Right cardiac atrium (tissue), 5 donors: Measurements from ENCODE around the gene INTS2. TPM values are rescaled to one million over a fixed set of nuclear protein-coding genes. Genes with fewer than 3 reads are reported as not detected.
A peak's percentile ranks its signal among the peaks of the same experiment; 100 is the strongest.

Source experiments
- ATAC-seq, 2 donors: fragments of 200-7000 bp; cut with Tn5 transposase; one replicate each; pipeline versions ENCODE4 v1.8.0 to v1.9.1; 2020; ENCODE audit warnings: moderate library complexity in 2 of 2, mild to moderate bottlenecking in 1 of 2
- DNase-seq, 3 donors: peaks; one replicate each; pipeline ENCODE4 v3.0.0-alpha.2; 2020
- H3K27ac ChIP-seq: one replicate; pipeline ENCODE4 v1.5.1; 2013; ENCODE audit warnings: mild to moderate bottlenecking, low read length, control low read depth, moderate library complexity
- H3K27me3 ChIP-seq: one replicate; pipeline ENCODE4 v1.6.1; 2013; ENCODE audit not compliant: control insufficient read depth, insufficient read depth
- H3K4me1 ChIP-seq: one replicate; pipeline ENCODE4 v1.6.1; 2013; ENCODE audit warnings: low read length; ENCODE audit not compliant: control insufficient read depth, insufficient read depth
- H3K4me3 ChIP-seq: one replicate; pipeline ENCODE4 v1.5.1; 2013; ENCODE audit warnings: low read length, control low read depth
- H3K9me3 ChIP-seq: one replicate; pipeline ENCODE4 v1.6.1; 2013; ENCODE audit warnings: low read length; ENCODE audit not compliant: control insufficient read depth
- WGBS: extraction: QIAGEN DNeasy Blood & Tissue Kit; methylation state at CpG from one replicate; pipeline ENCODE4 v1.1.7; 2013; 5-methylcytosine and 5-hydroxymethylcytosine counted together
- intact Hi-C, 4 donors: fragments of 100-400 bp; cut with DNase I; formaldehyde crosslinking; loops; one replicate each; pipeline versions ENCODE4 v1.11.0 to v1.14.0; 2022 to 2023
- long read RNA-seq, 4 donors: library from polyadenylated mRNA; unstranded; transcript quantifications; one replicate each; pipeline ENCODE4 v2.0.0, GENCODE V29; 2020 to 2021
- polyA plus RNA-seq: library from polyadenylated mRNA; stranded (reverse); fragments of 200-250 nt; gene quantifications from one replicate; pipeline ENCODE4 v1.2.3, GENCODE V29; 2013
- total RNA-seq, 4 donors: library from RNA; stranded (reverse); fragmentation: NEBNext Ultra II Directional; extraction: Animal tissue kit (Norgen Biotek cat#: 25700); gene quantifications; one replicate each; pipeline ENCODE4 v1.2.1, GENCODE V29; 2021
- donor health status: healthy with polysubstance abuse.
- donor health status: DM: no; HTN: yes; CAD: no.
- donor health status: DM: no; HTN: no; CAD: no.
- donor health status: DM: no; HTN: yes; CAD: no; lungs with severe emphysema.
- donor health status: DM: yes; HTN: yes; CAD: no.

The INTS2 gene, protein sequence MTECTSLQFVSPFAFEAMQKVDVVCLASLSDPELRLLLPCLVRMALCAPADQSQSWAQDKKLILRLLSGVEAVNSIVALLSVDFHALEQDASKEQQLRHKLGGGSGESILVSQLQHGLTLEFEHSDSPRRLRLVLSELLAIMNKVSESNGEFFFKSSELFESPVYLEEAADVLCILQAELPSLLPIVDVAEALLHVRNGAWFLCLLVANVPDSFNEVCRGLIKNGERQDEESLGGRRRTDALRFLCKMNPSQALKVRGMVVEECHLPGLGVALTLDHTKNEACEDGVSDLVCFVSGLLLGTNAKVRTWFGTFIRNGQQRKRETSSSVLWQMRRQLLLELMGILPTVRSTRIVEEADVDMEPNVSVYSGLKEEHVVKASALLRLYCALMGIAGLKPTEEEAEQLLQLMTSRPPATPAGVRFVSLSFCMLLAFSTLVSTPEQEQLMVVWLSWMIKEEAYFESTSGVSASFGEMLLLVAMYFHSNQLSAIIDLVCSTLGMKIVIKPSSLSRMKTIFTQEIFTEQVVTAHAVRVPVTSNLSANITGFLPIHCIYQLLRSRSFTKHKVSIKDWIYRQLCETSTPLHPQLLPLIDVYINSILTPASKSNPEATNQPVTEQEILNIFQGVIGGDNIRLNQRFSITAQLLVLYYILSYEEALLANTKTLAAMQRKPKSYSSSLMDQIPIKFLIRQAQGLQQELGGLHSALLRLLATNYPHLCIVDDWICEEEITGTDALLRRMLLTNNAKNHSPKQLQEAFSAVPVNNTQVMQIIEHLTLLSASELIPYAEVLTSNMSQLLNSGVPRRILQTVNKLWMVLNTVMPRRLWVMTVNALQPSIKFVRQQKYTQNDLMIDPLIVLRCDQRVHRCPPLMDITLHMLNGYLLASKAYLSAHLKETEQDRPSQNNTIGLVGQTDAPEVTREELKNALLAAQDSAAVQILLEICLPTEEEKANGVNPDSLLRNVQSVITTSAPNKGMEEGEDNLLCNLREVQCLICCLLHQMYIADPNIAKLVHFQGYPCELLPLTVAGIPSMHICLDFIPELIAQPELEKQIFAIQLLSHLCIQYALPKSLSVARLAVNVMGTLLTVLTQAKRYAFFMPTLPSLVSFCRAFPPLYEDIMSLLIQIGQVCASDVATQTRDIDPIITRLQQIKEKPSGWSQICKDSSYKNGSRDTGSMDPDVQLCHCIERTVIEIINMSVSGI
- total RNA-seq = 10 to 100 TPM in 3 of 4 donors, 1 to 10 TPM in 1; 9.2 to 11.6 (median 10.6) TPM
- polyA plus RNA-seq = 2.8 TPM
- long read RNA-seq, donor 1, full-length matches to known transcripts = 3 of 5 reads
- long read RNA-seq, donor 1, partial matches to known transcripts = 2 of 5 reads
- long read RNA-seq, donor 1, other reads (novel, unspliced or antisense) = 0 of 5 reads
- long read RNA-seq, donor 2 = 0 reads
- long read RNA-seq, donor 3, full-length matches to known transcripts = 7 of 16 reads
- long read RNA-seq, donor 3, partial matches to known transcripts = 4 of 16 reads
- long read RNA-seq, donor 3, other reads (novel, unspliced or antisense) = 5 of 16 reads
- long read RNA-seq, donor 4, full-length matches to known transcripts = 2 of 3 reads
- long read RNA-seq, donor 4, partial matches to known transcripts = 0 of 3 reads
- long read RNA-seq, donor 4, other reads (novel, unspliced or antisense) = 1 of 3 reads

DNA sequence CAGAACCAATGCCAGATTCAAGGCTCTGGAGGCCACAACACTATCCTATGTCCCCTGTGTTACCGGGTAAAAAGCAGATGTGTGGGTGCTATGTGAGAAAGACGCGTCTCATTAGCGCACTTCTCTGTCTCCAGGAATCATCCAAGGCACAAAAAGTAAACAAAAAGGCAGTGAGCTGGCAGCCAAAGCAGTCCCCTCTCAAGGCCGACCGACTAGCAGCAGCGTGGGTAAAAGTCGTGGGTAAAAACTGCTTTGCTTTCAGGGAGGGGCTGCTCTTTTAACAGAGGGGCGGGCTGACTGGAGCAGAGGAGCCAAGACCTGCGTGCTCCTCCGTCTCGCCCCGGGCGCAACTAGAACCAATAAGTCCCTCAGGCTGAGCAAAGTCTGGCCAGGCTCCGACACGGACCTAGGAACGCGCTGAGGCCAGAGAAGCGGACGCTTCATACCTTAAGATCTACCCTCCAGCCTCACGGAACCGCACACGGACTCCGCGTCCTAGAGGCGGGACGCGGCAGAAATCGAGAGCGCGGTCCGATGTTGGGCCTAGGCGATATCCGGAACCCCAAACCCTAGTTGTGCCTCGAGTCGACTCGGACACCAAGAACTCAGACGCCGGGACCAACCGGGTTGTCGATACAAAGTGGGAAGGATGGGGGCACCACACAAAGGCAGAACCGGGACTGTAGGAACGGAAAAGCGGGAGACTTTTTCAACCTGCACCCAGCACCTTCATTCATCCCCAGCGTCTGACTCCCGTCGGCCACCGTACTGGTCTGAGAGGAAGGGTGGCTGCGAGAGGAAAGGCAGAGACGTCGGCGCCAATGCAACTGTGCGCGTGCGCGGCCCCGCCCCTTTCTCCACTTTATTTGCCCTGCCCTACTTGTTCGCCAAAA lies at the start of gene INTS2:
Gene INTS2, minus strand, starts transcription at position 775 of the 893 bp plus-strand sequence. CDS start 1,338 bp downstream, outside the sequence.
- under 1% methylated on average over 58 of the region's 58 CpGs for WGBS
- DNase-seq = peak; percentile 97 to 99 (median 99)
- H3K4me1 ChIP-seq = peaks cover 2% of the 10 kb centered on the region
- no peaks in the 10 kb centered on the region for H3K9me3 ChIP-seq
- H3K4me3 ChIP-seq = peak within 1 kb of the TSS; percentile 61
- peak; percentile 98 to 99 for ATAC-seq
- no peaks in the 10 kb centered on the region for H3K27me3 ChIP-seq
- H3K27ac ChIP-seq = peak within 1 kb of the TSS; percentile 69
- intact Hi-C loops = no loop called here

DNA sequence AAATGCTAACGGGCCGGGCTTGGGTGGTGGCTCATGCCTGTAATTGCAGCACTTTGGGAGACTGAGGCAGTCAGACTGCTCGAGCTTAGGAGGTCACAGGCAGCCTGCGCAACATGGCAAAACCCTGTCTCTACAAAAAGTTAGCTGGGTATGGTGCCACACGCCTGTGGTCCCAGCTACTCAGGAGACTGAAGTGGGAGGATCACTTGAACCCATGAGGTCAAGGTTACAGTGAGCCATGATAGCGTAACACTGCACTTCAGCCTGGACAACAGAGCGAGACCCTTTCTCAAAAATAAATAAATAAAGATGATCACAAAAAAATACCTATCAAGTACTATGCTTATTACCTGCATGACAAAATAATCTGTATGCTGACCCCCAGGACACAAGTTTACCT lies 46.3 kb upstream of the INTS2 start:
- 95% methylated on average over 7 of the region's 7 CpGs for WGBS
- H3K27me3 ChIP-seq = no peaks in the 10 kb centered on the region
- no peak overlapping the region for H3K27ac ChIP-seq
- intact Hi-C loops = no loop called here
- no peaks in the 10 kb centered on the region for H3K9me3 ChIP-seq
- no peak for ATAC-seq
- H3K4me1 ChIP-seq = peaks cover 2% of the 10 kb centered on the region
- no peak overlapping the region for H3K4me3 ChIP-seq
- DNase-seq = no peak

DNA sequence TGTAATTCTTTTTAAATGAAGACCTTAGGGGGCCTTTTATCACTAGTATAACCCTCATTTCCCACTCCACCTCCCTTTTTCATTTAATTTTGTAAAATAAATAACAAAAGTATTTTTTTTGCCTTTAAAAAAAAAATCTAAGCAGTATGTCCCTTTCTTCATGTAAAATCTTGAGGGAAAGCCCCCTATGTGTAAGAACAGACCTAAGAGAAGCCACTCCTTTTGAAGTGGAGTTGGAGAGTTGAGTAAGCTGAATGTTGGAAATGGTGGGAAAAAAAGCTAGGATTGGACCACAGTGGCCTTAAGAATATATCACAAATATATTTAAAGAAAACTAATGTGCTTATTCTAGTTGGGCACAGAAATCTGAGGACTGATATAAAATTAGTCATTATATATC lies 44.5 kb upstream of the INTS2 start:
- H3K4me3 ChIP-seq = no peak overlapping the region
- DNase-seq (no peak), ATAC-seq (no peak)
- no peaks in the 10 kb centered on the region for H3K9me3 ChIP-seq
- intact Hi-C loops = no loop called here
- H3K27me3 ChIP-seq = no peaks in the 10 kb centered on the region
- H3K27ac ChIP-seq = no peak overlapping the region
- H3K4me1 ChIP-seq = peaks cover 2% of the 10 kb centered on the region

DNA sequence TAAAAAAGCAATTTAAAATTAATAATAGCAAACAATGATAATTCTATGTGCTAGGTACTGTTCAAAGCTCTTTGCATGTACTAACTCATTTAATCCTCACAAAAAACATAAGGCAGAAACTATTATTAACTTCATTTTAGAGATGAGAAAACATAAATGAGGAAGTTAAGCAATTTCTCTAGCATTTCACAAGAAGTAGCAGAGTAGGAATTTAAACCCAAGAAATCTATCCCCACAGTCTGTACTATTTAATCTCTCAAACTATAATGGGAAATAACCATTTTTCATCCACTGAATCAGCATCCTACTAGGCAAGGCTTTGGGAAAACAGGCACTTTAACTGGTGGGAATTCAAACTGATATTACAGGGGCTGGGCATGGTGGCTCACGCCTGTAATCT lies 42.2 kb upstream of the INTS2 start:
- DNase-seq (no peak), ATAC-seq (no peak)
- 95% methylated on average over 1 of the region's 1 CpG for WGBS
- Histone ChIP-seq H3K27ac (no peak overlapping the region), H3K9me3 (no peaks in the 10 kb centered on the region), H3K27me3 (no peaks in the 10 kb centered on the region), H3K4me1 (no peaks in the 10 kb centered on the region), H3K4me3 (no peak overlapping the region)
- intact Hi-C loops = no loop called here

DNA sequence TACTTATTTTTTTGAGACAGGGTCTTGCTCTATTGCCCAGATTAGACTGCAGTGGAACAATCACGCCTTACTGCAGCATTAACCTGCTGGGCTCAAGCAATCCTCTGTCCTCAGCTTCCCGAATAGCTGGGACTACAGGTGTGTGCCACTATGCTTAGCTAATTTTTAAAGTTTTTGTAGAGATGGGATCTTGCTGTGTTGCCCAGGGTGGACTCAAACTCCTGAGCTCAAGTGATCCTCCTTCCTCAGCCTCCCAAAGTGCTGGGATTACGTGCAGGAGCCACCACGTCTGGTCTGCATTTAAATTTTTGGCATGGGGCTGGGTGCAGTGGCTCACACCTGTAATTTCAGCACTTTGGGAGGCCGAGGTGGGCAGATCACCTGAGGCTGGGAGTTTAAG lies 41.0 kb upstream of the INTS2 start:
- H3K27me3 ChIP-seq = no peaks in the 10 kb centered on the region
- 97% methylated on average over 5 of the region's 5 CpGs for WGBS

DNA sequence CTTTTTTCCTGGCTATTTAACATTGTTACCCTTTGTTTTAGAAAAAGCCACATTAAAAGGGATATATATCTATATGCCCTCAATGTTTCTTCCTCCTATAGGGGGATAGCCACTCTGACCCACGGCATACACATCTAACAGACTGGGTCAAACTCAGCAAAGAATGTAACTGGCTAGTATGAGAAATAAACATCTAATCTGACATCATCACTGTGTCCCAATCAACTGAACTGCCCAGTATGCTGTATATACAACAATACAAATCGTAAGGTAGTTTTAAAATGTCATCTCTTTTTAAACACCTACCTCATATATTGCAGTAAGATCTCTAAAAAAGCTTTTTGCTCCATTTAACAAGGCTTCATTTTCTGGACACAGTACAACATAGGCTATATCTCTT lies 39.9 kb upstream of the INTS2 start:
- WGBS = 97% methylated on average over 2 of the region's 2 CpGs
- Histone ChIP-seq H3K4me1 (no peaks in the 10 kb centered on the region), H3K27me3 (no peaks in the 10 kb centered on the region), H3K27ac (no peak overlapping the region), H3K9me3 (no peaks in the 10 kb centered on the region), H3K4me3 (no peak overlapping the region)
- intact Hi-C loops = no loop called here
- DNase-seq = no peak
- ATAC-seq = no peak

More for the DNA sequence above, 41.0 kb upstream of the INTS2 start:
- intact Hi-C loops = no loop called here
- Histone ChIP-seq H3K4me1 (no peaks in the 10 kb centered on the region), H3K27ac (no peak overlapping the region), H3K9me3 (no peaks in the 10 kb centered on the region), H3K4me3 (no peak overlapping the region)
- ATAC-seq = no peak
- DNase-seq = no peak

DNA sequence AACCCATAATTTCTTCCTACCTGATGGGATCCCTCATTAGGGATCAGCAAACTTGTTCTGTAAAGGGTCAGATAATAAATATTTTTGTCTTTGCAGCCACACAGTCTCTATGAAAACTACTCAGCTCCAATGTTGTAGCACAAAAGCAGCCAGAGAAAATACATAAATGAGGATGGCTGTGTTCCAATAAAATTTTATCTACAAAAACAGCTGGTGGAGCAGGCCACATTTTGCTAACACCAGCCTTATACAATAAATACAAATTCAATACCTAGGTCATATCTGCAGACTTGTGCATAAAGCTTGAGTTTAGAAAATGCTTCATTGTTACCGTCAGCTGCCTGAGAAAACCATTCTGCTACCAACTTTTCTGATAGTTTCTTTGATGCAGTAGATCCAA lies 38.4 kb upstream of the INTS2 start:
- no peaks in the 10 kb centered on the region for H3K4me1 ChIP-seq
- H3K27ac ChIP-seq = no peak overlapping the region
- DNase-seq (no peak), ATAC-seq (no peak)
- intact Hi-C loops = no loop called here
- no peaks in the 10 kb centered on the region for H3K9me3 ChIP-seq
- WGBS = 0% methylated on average over 1 of the region's 1 CpG
- no peak overlapping the region for H3K4me3 ChIP-seq
- no peaks in the 10 kb centered on the region for H3K27me3 ChIP-seq

DNA sequence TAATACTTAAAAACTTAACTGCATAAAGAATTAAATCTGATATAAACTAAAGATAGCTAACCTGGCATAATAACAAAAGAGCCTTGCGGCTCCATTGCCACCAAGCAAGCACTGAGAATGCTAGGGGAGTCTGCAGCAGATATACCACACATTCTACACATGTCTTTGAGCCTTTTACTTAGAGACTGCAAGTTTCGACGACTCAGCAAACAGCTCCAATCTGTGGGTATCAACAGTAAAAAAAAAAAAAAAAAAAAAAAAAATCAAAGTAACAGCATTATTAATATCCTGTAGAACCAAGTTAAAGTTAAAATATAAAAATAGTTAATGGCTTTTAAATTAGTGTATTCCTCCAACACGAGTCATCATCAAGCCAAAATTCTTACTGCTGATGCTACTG lies 27.8 kb upstream of the INTS2 start:
- Histone ChIP-seq H3K4me3 (no peak overlapping the region), H3K27ac (no peak overlapping the region), H3K4me1 (no peaks in the 10 kb centered on the region), H3K9me3 (no peaks in the 10 kb centered on the region), H3K27me3 (no peaks in the 10 kb centered on the region)
- ATAC-seq = no peak
- intact Hi-C loops = no loop called here
- 90% methylated on average over 4 of the region's 4 CpGs for WGBS
- DNase-seq = no peak

DNA sequence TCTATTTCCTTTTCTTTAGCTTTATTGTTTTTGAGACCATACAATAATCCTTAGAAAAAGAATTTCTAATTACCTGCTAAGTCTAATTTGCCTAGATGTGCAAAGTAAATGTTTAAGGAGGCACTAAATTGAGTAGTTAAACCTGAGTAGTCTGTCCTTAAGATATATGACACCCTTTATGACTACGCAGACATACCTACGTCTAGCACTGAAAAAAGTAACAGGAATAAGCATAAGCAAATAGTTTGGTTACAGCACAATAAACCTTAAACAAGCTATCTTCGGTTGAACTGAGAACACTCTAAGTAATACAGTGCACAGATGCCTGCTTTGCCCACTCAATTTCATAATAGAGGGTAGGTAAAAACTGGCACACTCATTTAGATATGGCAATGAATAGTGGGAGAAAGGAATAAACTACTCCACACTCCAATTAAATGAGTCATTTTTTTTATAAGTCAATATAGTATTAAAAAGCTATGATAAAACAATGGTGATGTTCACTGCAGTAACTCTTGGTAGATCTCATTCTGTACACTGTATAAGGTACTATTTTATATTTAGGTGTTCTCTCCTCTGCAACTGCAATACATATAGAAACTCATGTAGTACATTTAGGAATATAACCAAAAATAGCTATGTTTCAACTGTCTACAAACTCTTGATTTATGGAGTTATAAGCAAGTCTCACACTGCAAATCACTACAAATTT lies 19.7 kb upstream of the INTS2 start:
- Histone ChIP-seq H3K27me3 (no peaks in the 10 kb centered on the region), H3K9me3 (no peaks in the 10 kb centered on the region), H3K4me1 (no peaks in the 10 kb centered on the region), H3K4me3 (no peak overlapping the region), H3K27ac (no peak overlapping the region)
- ATAC-seq (no peak), DNase-seq (no peak)
- WGBS = 89% methylated on average over 3 of the region's 3 CpGs
- intact Hi-C loops = no loop called here
